NCI-H446 (cell line): ENCODE results near the gene OR7C1.
"Not testable (repeated sequence)": the region's sequence is repeated elsewhere in the genome, so short reads cannot be mapped to it uniquely, and the experiment has no call there.

Experiments
- DNase-seq, 2 experiments: peaks; one replicate each; lab custom pipeline; 2025; lab: John Stamatoyannopoulos, UW

The OR7C1 gene

DNA sequence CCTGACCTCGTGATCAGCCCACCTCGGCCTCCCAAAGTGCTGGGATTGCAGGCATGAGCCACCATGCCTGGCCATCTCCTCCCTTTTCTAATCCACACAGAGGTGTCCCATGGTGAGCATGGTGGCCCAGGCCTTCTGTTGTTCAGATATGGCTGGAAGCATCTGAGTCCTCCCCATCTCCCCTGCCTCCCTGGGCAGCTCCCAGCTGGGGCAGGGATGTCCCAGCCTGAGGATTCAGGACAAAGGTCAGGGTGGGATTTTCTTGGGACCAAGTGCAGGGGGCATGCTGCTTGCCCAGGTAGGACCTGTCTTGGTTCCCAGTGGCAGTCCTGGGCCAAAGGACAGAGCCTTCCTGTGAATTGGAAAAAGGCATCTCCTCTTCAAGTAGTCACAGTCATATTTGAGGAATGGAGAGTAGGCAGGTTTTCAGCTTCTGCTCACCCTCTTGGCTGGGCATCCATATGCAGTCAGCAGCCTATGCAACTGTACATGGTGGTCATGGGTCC, 67.5 kb downstream of the OR7C1 start:
- no peak for DNase-seq

DNA sequence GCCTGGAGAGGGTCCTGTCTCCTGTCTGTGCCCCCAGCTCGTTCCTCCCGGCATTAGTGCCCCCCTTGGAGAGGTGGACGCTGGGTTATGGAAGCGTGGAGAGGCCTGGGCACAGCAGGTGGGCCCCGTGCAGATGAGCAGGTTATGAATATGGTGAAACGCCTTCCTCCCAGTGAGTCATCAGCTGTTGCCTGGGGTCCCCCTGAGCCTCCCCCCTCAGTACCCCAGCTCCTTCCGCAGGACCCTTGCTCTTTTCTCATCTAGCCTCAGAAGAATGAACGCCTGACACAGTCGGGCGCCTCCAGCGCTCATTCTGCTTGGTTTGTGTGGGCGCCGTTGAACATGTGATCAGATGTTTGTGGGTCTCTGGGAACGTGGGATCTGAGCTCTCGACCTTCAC, 69.1 kb downstream of the OR7C1 start:
- not testable (repeated sequence) for DNase-seq

DNA sequence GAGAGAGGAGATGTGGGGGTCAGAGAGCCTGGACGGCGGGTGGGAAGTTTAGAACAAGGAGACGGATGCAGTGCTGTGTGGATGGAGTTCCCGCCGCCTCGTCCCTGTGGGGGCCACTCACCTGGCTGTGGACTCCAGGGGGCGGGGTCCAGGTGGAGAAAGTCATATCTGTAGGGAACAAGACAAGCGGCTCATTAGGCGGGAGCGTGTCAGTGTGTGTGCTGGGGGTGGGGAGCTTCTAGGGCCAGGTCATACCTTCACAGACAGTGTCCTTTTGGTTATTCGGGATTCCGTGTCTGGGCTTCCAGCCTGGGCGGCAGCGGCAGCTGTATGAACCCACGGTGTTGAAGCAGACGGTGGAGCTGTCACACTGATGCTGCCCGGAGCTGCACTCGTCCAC, 69.6 kb downstream of the OR7C1 start:
- not testable (repeated sequence) for DNase-seq

DNA sequence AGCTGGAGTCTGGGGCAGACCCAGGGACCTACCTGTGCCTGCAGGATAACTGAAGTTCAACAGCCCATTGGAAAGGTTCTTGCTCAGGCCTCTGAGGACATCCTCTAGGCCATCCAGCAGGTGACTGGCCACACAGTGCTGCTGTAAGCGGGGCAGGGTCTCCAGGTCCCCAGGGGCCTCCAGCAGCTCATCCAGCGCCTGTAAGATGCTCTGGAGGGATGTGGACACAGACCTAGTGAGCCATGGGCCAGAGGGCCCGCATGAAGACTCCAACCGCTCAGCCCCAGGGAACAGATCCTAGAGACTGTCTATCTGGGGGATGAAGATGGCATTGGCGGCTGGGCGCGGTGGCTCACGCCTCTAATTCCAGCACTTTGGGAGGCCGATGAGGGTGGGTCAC, 70.6 kb downstream of the OR7C1 start:
- DNase-seq = no peak

DNA sequence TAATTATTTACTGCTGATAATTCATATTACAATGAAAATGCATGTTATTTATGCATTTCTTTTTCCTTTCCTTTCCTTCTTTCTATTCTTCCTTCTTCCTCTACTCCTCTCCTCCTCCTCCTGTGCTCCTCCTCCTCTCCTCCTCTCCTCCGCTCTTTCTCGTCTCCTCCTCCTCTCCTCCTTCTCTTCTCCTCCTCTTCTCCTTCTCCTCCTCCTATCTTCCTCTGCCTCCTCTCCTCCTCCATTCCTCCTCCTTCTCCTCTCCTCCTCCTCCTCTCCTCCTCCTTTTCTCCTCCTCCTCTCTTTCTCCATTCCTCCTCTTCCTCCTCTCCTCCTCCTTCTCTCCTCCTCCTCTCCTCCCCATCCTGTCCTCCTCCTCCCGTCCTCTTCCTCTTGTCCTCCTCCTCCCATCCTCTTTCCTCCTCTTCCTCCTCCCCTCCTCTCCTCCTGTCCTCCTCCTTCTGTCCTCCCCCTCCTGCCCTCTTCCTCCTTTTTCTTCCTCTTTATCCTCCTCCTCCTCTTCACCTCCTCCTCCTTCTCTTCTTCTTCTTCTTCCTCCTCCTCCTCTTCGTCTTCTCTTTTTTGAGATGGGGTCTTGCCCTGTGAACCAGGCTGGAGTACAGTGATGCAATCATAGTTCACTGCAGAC, 71.4 kb downstream of the OR7C1 start:
- no peak for DNase-seq

DNA sequence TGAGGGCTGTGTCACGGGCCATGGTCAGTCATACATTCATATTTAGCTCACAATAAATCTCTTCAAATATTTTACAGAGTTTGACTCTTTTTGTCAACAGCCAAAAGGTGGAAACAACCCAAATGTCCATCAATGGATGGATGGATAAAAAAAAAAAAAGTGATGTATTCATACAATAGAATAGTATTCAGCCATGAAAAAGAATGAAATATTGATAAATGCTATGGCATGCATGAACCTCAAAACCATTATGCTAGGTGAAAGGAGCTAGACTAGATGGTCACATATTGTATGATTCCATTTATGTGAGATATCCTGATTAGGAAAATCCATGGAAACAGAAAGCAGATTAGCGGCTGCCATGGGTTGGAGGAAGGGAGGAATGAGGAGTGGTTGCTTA, 72.9 kb downstream of the OR7C1 start:
- DNase-seq = no peak

DNA sequence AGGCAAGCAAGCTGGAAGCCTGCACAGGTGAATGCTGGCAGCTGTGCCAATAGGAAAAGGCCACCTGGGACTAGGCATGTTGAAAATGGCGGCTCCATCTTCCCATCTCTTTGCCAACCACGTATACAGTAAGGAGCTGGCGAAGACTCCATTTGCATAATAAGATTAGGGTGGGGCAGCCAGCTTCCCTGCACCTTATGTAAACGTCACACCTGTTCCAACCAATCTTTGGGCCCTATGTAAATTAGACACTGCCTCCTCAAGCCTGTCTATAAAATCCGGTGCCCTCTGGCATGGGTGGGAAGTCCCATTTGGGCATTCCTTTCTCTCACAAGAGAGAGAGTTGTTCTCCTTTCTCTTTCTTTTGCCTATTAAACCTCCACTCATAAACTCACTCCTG, 73.4 kb downstream of the OR7C1 start:
- DNase-seq = no peak

DNA sequence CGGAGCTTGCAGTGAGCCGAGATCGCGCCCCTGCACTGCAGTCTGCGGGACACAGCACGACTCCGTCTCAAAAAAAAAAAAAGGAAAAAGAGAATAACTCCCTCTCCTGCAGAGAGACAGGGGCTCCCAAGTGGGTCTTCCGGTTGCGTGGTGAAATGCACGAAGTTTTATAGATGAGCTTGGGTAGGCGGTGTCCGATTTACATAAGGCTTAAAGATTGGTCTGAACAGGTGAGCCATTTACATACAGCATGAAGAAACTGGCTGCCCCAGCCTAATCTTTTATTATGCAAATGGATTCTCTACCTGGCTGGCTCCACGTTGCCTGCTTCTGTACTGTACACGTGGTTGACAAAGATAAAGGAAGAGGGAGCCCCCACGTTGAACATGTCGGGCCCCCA, 76.2 kb downstream of the OR7C1 start:
- DNase-seq = no peak

DNA sequence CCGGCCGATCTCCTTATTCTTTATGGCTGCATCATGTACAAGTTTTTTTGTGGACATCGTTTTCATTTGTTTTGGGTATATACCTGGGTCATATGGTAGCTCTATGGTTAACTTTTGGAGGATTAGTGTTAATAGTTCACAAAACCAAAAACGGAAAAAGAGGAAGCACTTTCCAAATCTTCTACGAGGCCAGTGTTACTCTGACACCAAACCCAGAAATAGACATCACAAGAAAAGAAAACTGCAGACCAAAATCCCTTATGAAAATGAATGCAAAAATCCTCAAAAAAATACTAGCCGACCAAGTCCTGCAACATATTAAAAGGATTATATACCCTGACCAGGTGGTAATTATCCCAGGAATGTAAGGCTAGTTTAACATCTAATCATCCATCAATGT, 86.4 kb downstream of the OR7C1 start:
- DNase-seq = no peak
